ENCODE results near the gene RGPD6. TPM values are rescaled to one million over a fixed set of nuclear protein-coding genes. Genes with fewer than 3 reads are reported as not detected.
"Not testable (repeated sequence)": the region's sequence is repeated elsewhere in the genome, so short reads cannot be mapped to it uniquely, and the experiment has no call there.

RGPD6 gene
- total RNA-seq (ENCODE audit: low replicate concordance): 35.0 and 54.8 TPM in 2 replicates

GRCh38 chr2:110576763-110577416 is at the start of gene RGPD6:
RGPD6 (minus strand) TSS chr2:110577222; CDS start chr2:110577024, 198 bp downstream.
- H3K27ac Mint-ChIP-seq; H3K9ac ChIP-seq; H3K27me3 ChIP-seq; H3K4me2 ChIP-seq; H3K36me3 ChIP-seq; H2AFZ ChIP-seq (replicated peaks); H3K4me3 ChIP-seq; H3F3A ChIP-seq (ENCODE audit: low read depth); H3K27ac ChIP-seq; DNase-seq (ENCODE audit: low spot score); H3K79me2 ChIP-seq (ENCODE audit: low read depth); H3K36me3 Mint-ChIP-seq; H3K4me3 Mint-ChIP-seq; H3K4me1 Mint-ChIP-seq; H3K27me3 Mint-ChIP-seq (ENCODE audit: insufficient read depth, low read depth); H4K20me1 ChIP-seq (ENCODE audit: low read depth); H3K9me3 ChIP-seq (ENCODE audit: low read depth); H3K9me3 Mint-ChIP-seq; H3K4me1 ChIP-seq: not testable (repeated sequence)

- H3F3A ChIP-seq (ENCODE audit: low read depth); H3K4me3 ChIP-seq; H3K36me3 Mint-ChIP-seq; H3K9me3 ChIP-seq (ENCODE audit: low read depth); H4K20me1 ChIP-seq (ENCODE audit: low read depth); H3K9me3 Mint-ChIP-seq; DNase-seq (ENCODE audit: low spot score); H3K4me1 Mint-ChIP-seq; H3K27me3 ChIP-seq; H3K36me3 ChIP-seq; H3K4me3 Mint-ChIP-seq; H3K4me1 ChIP-seq; H3K27ac ChIP-seq; H3K27me3 Mint-ChIP-seq (ENCODE audit: insufficient read depth, low read depth); H3K9ac ChIP-seq; H3K79me2 ChIP-seq (ENCODE audit: low read depth); H3K27ac Mint-ChIP-seq: not testable (repeated sequence)
- peak overlapping the region; percentile 55 for H3K4me2 ChIP-seq
- peak overlapping the region; percentile 94 for H2AFZ ChIP-seq (replicated peaks)
Observed at GRCh38 chr2:110619326-110619939, 42.4 kb upstream of the RGPD6 start.

GRCh38 chr2:110613927-110614326 is 36.9 kb upstream of the RGPD6 start:
- H3K4me2 ChIP-seq; H3K36me3 ChIP-seq; H3K27ac ChIP-seq; H3K4me1 Mint-ChIP-seq; H3K27me3 ChIP-seq; H2AFZ ChIP-seq (replicated peaks); H3K9me3 ChIP-seq (ENCODE audit: low read depth); H3K4me3 ChIP-seq; H3K27me3 Mint-ChIP-seq (ENCODE audit: insufficient read depth, low read depth); H3K36me3 Mint-ChIP-seq; H3K79me2 ChIP-seq (ENCODE audit: low read depth); H3K9ac ChIP-seq; H3K4me1 ChIP-seq; DNase-seq (ENCODE audit: low spot score); H3K9me3 Mint-ChIP-seq; H3F3A ChIP-seq (ENCODE audit: low read depth); H3K27ac Mint-ChIP-seq; H4K20me1 ChIP-seq (ENCODE audit: low read depth); H3K4me3 Mint-ChIP-seq: not testable (repeated sequence)

- DNase-seq (ENCODE audit: low spot score): peak; percentile 59
- H3K4me3 Mint-ChIP-seq: peak overlapping the region; percentile 72
- not testable (repeated sequence) for H3K9me3 Mint-ChIP-seq; H4K20me1 ChIP-seq (ENCODE audit: low read depth); H3K27me3 ChIP-seq; H2AFZ ChIP-seq (replicated peaks); H3F3A ChIP-seq (ENCODE audit: low read depth); H3K27me3 Mint-ChIP-seq (ENCODE audit: insufficient read depth, low read depth); H3K27ac Mint-ChIP-seq; H3K9ac ChIP-seq; H3K36me3 ChIP-seq; H3K36me3 Mint-ChIP-seq; H3K4me1 ChIP-seq; H3K4me2 ChIP-seq; H3K4me1 Mint-ChIP-seq; H3K9me3 ChIP-seq (ENCODE audit: low read depth); H3K79me2 ChIP-seq (ENCODE audit: low read depth); H3K27ac ChIP-seq
- H3K4me3 ChIP-seq: peak overlapping the region; percentile 27
Observed at GRCh38 chr2:110610613-110611250, 33.7 kb upstream of the RGPD6 start.

GRCh38 chr2:110609843-110610612 is 33.0 kb upstream of the RGPD6 start:
- not testable (repeated sequence) for H3K27me3 Mint-ChIP-seq (ENCODE audit: insufficient read depth, low read depth); H3K36me3 Mint-ChIP-seq; H3K4me1 Mint-ChIP-seq; H3K27me3 ChIP-seq; H3K4me3 Mint-ChIP-seq; H4K20me1 ChIP-seq (ENCODE audit: low read depth); H3K4me1 ChIP-seq; H3K9ac ChIP-seq; H3K9me3 ChIP-seq (ENCODE audit: low read depth); H3K79me2 ChIP-seq (ENCODE audit: low read depth); DNase-seq (ENCODE audit: low spot score); H3K36me3 ChIP-seq; H2AFZ ChIP-seq (replicated peaks); H3K27ac ChIP-seq; H3K27ac Mint-ChIP-seq; H3K9me3 Mint-ChIP-seq; H3F3A ChIP-seq (ENCODE audit: low read depth)
- Histone ChIP-seq H3K4me3 (peak overlapping the region; percentile 25), H3K4me2 (peak overlapping the region; percentile 52)

GRCh38 chr2:110608788-110609502 is 31.9 kb upstream of the RGPD6 start:
- H3K27ac ChIP-seq; H3K4me3 Mint-ChIP-seq; H3K4me1 Mint-ChIP-seq; H2AFZ ChIP-seq (replicated peaks); H4K20me1 ChIP-seq (ENCODE audit: low read depth); H3K27me3 Mint-ChIP-seq (ENCODE audit: insufficient read depth, low read depth); H3K9me3 Mint-ChIP-seq; H3K79me2 ChIP-seq (ENCODE audit: low read depth); H3K36me3 Mint-ChIP-seq; H3K27ac Mint-ChIP-seq; DNase-seq (ENCODE audit: low spot score); H3F3A ChIP-seq (ENCODE audit: low read depth); H3K36me3 ChIP-seq; H3K27me3 ChIP-seq; H3K9me3 ChIP-seq (ENCODE audit: low read depth); H3K4me1 ChIP-seq; H3K4me2 ChIP-seq; H3K9ac ChIP-seq; H3K4me3 ChIP-seq: not testable (repeated sequence)

- H3K4me1 ChIP-seq; H3K4me2 ChIP-seq; H3K9ac ChIP-seq; H3K4me1 Mint-ChIP-seq; H3K4me3 Mint-ChIP-seq; H2AFZ ChIP-seq (replicated peaks); H3K27me3 Mint-ChIP-seq (ENCODE audit: insufficient read depth, low read depth); H3K36me3 ChIP-seq; H3F3A ChIP-seq (ENCODE audit: low read depth); H3K9me3 ChIP-seq (ENCODE audit: low read depth); H4K20me1 ChIP-seq (ENCODE audit: low read depth); H3K9me3 Mint-ChIP-seq; H3K27ac ChIP-seq; H3K4me3 ChIP-seq; H3K27ac Mint-ChIP-seq; H3K36me3 Mint-ChIP-seq; H3K27me3 ChIP-seq; H3K79me2 ChIP-seq (ENCODE audit: low read depth); DNase-seq (ENCODE audit: low spot score): not testable (repeated sequence)
Observed at GRCh38 chr2:110605057-110605456, 28.0 kb upstream of the RGPD6 start.
